KMS-11 (cell line): Measurements from ENCODE around the gene DLGAP5.

Experiments used
- H2AFZ ChIP-seq: fragments of 200-600 bp; sonication (generic); 2 replicates; pipeline ENCODE4 v1.6.1; 2016; ENCODE audit warnings: antibody characterized with exemption, mixed run types, low read depth
- H3K27ac ChIP-seq: fragments of 200-600 bp; sonication (generic); 2 replicates; pipeline ENCODE4 v1.6.1; 2016; ENCODE audit warnings: mild to moderate bottlenecking, mixed run types
- H3K27me3 ChIP-seq: fragments of 200-600 bp; sonication (generic); 2 replicates; pipeline ENCODE4 v1.6.1; 2017; ENCODE audit warnings: mild to moderate bottlenecking, low read depth, mixed run types, moderate library complexity; ENCODE audit not compliant: insufficient read depth
- H3K36me3 ChIP-seq: fragments of 200-600 bp; sonication (generic); 2 replicates; pipeline ENCODE4 v1.6.1; 2017; ENCODE audit warnings: mild to moderate bottlenecking, mixed run types; ENCODE audit not compliant: insufficient read depth
- H3K4me1 ChIP-seq: fragments of 200-600 bp; sonication (generic); 2 replicates; pipeline ENCODE4 v1.6.1; 2016; ENCODE audit warnings: mild to moderate bottlenecking, low read depth, mixed run types; ENCODE audit not compliant: poor library complexity, severe bottlenecking
- H3K4me2 ChIP-seq: fragments of 200-600 bp; sonication (generic); 2 replicates; pipeline ENCODE4 v1.7.0; 2016; ENCODE audit warnings: mild to moderate bottlenecking, mixed run types
- H3K4me3 ChIP-seq: fragments of 200-600 bp; sonication (generic); IDR thresholded peaks from 2 replicates; pipeline ENCODE4 v1.6.1; 2017; ENCODE audit warnings: low read depth, low read length, mixed read lengths; ENCODE audit not compliant: insufficient read depth
- H3K79me2 ChIP-seq: fragments of 200-600 bp; sonication (generic); 2 replicates; pipeline ENCODE4 v1.6.1; 2016; ENCODE audit warnings: low read depth, mixed run types; ENCODE audit not compliant: insufficient read depth
- H3K9ac ChIP-seq: fragments of 200-600 bp; sonication (generic); 2 replicates; pipeline ENCODE4 v1.6.1; 2016; ENCODE audit warnings: mild to moderate bottlenecking, mixed run types
- H4K20me1 ChIP-seq: fragments of 200-600 bp; sonication (generic); 2 replicates; pipeline ENCODE4 v1.6.1; 2016; ENCODE audit warnings: mild to moderate bottlenecking, mixed run types; ENCODE audit not compliant: insufficient read depth
- TF ChIP-seq, protein P1 (sequence below): fragments of 200-600 bp; sonication (generic); conservative IDR thresholded peaks from 2 replicates; pipeline ENCODE4 v1.6.1; 2017; ENCODE audit warnings: low read depth, mild to moderate bottlenecking, antibody characterized with exemption, low read length, moderate library complexity, mixed read lengths

The DLGAP5 gene

DNA sequence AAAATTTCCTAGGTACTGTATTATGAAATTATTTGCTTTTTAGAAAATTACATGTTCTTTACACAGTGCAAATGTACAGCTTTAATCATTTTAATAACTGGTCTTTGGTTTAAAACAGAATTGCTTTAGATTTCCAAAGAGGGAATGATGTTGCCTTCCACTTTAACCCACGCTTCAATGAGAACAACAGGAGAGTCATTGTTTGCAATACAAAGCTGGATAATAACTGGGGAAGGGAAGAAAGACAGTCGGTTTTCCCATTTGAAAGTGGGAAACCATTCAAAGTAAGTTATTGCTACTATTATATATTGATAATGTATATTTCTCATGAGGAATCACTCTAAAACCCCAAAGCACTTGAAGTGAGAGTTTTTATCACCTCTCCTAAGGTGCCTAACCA, 48.9 kb downstream of the DLGAP5 start:
- Histone ChIP-seq H3K79me2 (no peaks in the 10 kb centered on the region), H2AFZ (no peak overlapping the region), H3K27ac (no peak overlapping the region), H3K4me1 (no peaks in the 10 kb centered on the region), H3K4me3 (no peak overlapping the region), H4K20me1 (no peaks in the 10 kb centered on the region), H3K27me3 (no peaks in the 10 kb centered on the region), H3K4me2 (no peak overlapping the region), H3K9ac (no peak overlapping the region), H3K36me3 (no peaks in the 10 kb centered on the region)
- TF ChIP-seq, protein P1, sequence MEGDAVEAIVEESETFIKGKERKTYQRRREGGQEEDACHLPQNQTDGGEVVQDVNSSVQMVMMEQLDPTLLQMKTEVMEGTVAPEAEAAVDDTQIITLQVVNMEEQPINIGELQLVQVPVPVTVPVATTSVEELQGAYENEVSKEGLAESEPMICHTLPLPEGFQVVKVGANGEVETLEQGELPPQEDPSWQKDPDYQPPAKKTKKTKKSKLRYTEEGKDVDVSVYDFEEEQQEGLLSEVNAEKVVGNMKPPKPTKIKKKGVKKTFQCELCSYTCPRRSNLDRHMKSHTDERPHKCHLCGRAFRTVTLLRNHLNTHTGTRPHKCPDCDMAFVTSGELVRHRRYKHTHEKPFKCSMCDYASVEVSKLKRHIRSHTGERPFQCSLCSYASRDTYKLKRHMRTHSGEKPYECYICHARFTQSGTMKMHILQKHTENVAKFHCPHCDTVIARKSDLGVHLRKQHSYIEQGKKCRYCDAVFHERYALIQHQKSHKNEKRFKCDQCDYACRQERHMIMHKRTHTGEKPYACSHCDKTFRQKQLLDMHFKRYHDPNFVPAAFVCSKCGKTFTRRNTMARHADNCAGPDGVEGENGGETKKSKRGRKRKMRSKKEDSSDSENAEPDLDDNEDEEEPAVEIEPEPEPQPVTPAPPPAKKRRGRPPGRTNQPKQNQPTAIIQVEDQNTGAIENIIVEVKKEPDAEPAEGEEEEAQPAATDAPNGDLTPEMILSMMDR, result no peak

DNA sequence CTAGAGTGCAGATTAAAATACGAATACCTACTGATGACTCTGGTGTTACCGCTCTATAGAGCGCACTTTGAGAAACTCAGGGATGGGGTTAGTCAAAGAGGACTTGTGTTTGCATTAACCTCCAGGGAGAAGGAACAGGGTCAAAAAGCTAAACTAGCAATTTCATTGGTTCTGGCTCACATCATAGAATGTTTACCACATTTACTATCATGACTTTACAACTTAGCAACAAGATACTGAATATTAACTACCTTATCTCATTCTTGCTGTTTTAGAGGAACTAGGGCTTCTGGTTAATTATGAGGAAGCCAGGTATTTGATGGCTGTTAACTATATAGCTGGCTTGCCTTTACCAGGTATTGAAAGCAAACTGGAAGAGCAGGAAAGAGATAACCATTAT, 49.6 kb downstream of the DLGAP5 start:
- Histone ChIP-seq H3K79me2 (no peaks in the 10 kb centered on the region), H4K20me1 (no peaks in the 10 kb centered on the region), H3K4me2 (no peak overlapping the region), H3K36me3 (no peaks in the 10 kb centered on the region), H3K4me3 (no peak overlapping the region), H3K27ac (no peak overlapping the region), H3K9ac (no peak overlapping the region), H3K4me1 (no peaks in the 10 kb centered on the region), H3K27me3 (no peaks in the 10 kb centered on the region), H2AFZ (no peak overlapping the region)
- TF ChIP-seq, protein P1, result no peak

DNA sequence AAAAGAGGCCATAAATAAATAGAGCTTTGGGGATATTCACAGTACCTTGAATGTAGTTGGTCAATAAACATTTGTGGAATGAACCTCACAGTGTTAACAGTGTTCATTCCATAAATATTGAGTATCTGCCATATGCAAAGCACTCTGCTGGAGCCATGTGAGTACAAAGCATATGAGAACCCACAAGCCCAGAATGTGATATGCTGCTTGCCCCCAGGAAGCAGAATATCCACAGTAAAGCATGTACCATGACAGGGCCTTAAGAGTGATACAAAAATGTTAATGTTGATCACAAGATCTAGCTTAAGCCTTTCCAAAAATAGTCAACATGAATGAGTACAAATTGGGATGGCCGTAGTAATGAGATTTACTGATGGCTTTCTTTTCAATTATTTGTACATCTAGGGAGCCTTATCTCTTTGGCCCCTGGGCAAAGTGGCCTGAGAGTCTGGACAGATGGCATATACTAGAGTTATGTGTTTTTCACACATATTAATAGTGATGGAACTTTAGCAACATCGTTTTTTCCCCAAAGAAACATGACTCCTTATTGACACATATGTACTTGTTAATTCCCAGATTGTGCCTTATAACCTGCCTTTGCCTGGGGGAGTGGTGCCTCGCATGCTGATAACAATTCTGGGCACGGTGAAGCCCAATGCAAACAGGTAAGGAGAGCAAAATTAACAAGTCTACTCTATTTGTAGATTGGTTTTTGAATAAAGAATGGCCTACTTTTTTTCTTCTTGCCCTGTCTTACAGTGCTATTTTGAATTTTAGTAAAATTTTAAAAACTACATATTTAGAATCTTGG, 51.5 kb downstream of the DLGAP5 start:
- Histone ChIP-seq H2AFZ (no peak overlapping the region), H3K36me3 (no peaks in the 10 kb centered on the region), H4K20me1 (no peaks in the 10 kb centered on the region), H3K9ac (no peak overlapping the region), H3K4me1 (no peaks in the 10 kb centered on the region), H3K4me3 (no peak overlapping the region), H3K27me3 (no peaks in the 10 kb centered on the region), H3K79me2 (no peaks in the 10 kb centered on the region), H3K27ac (no peak overlapping the region), H3K4me2 (no peak overlapping the region)
- TF ChIP-seq, protein P1, result no peak

DNA sequence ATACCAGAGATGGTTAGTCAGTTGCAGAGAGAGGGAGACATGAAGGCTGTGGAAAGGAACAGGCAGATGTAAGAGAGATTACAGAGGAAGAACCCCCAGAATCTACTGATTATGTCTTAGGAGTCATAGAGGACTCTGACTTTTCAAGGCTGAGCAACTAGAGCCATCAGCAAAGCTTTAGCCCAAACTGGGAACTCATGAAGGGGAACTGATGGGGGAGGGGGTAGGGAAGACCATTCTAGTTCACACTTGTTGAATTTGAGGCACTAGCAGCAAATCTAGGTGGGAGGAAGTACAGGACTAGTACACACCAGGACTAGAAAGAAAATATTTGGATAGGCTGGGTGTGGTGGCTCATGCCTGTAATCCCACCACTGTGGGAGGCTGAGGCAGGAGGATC, 52.2 kb downstream of the DLGAP5 start:
- Histone ChIP-seq H3K4me1 (no peaks in the 10 kb centered on the region), H3K4me2 (no peak overlapping the region)

More for the DNA sequence above, 52.2 kb downstream of the DLGAP5 start:
- Histone ChIP-seq H2AFZ (no peak overlapping the region), H4K20me1 (no peaks in the 10 kb centered on the region), H3K79me2 (no peaks in the 10 kb centered on the region), H3K4me3 (no peak overlapping the region), H3K27ac (no peak overlapping the region), H3K36me3 (no peaks in the 10 kb centered on the region), H3K27me3 (no peaks in the 10 kb centered on the region), H3K9ac (no peak overlapping the region)
- TF ChIP-seq, protein P1, result no peak
